GM12878 (cell line): Measurements from ENCODE around the gene FIZ1. TPM values are rescaled to one million over a fixed set of nuclear protein-coding genes. Genes with fewer than 3 reads are reported as not detected.

Experiments used
- ATAC-seq: fragments of 200-7000 bp; cut with Tn5 transposase; 3 replicates; pipeline ENCODE4 v1.9.1; 2020; ENCODE audit warnings: mild to moderate bottlenecking, moderate library complexity
- BruUV-seq: library from RNA; stranded (reverse); fragments of 400-500 nt; replicated peaks from 2 replicates; lab custom pipeline; 2021; lab: Mats Ljungman, UMichigan
- CTCF ChIA-PET: fragments of 300-600 bp; sonication (Branson Sonifier 250); formaldehyde crosslinking; extraction: SDS; loops from one replicate; lab custom pipeline; 2021; ENCODE audit warnings: inconsistent platforms; lab: Yijun Ruan, JAX
- POLR2A ChIA-PET: fragments of 350-600 bp; formaldehyde crosslinking; extraction: SDS; loops from one replicate; lab custom pipeline; 2021; ENCODE audit warnings: inconsistent platforms; lab: Charles Lee
- RAD21 ChIA-PET: fragments of 300-600 bp; sonication (Branson Sonifier 250); formaldehyde crosslinking; loops from one replicate; lab custom pipeline; 2023; ENCODE audit warnings: antibody characterized with exemption; ENCODE audit not compliant: unreplicated experiment; lab: Charles Lee
- SMC1A ChIA-PET: fragments of 300-600 bp; sonication (Branson Sonifier 250); formaldehyde crosslinking; loops from one replicate; lab custom pipeline; 2023; ENCODE audit not compliant: unreplicated experiment, uncharacterized antibody; lab: Charles Lee
- DNase-seq: peaks from one replicate; pipeline ENCODE4 v3.0.0-alpha.2; 2011; ENCODE audit warnings: low read depth, low spot score
- FAIRE-seq: peaks from 3 replicates; lab custom pipeline; 2011; peaks lifted over from hg19 to GRCh38; lab: Jason Lieb, UNC
- H2AFZ ChIP-seq: 2 replicates; pipeline ENCODE4 v1.6.0; 2011; ENCODE audit warnings: low read depth, low read length, control low read depth; ENCODE audit not compliant: control insufficient read depth
- H3K27ac ChIP-seq: 2 replicates; pipeline ENCODE4 v1.5.1; 2011; ENCODE audit warnings: control low read depth; ENCODE audit not compliant: control insufficient read depth, insufficient read depth
- H3K27me3 ChIP-seq, 2 experiments: replicated peaks in 1 of 2; 2 replicates each; pipeline versions ENCODE4 v1.6.0 to v1.6.1; 2011; ENCODE audit warnings: low read length in 1 of 2; ENCODE audit not compliant: control insufficient read depth in 2 of 2, insufficient read depth in 2 of 2
- H3K36me3 ChIP-seq, 2 experiments: 2 replicates each; pipeline ENCODE4 v1.5.1; 2011; ENCODE audit warnings: low read length in 1 of 2; ENCODE audit not compliant: control insufficient read depth in 2 of 2, insufficient read depth in 2 of 2
- H3K4me1 ChIP-seq: 2 replicates; pipeline ENCODE4 v1.6.1; 2011; ENCODE audit warnings: mild to moderate bottlenecking, low read length, moderate library complexity, mixed read lengths; ENCODE audit not compliant: control insufficient read depth, insufficient read depth
- H3K4me2 ChIP-seq: 2 replicates; pipeline ENCODE4 v1.6.0; 2011; ENCODE audit warnings: control low read depth; ENCODE audit not compliant: control insufficient read depth, insufficient read depth
- H3K4me3 ChIP-seq: fragments of 200-600 bp; sonication (generic); 2 replicates; pipeline ENCODE4 v1.5.1; 2016
- H3K79me2 ChIP-seq: 2 replicates; pipeline ENCODE4 v1.6.0; 2011; ENCODE audit warnings: low read length; ENCODE audit not compliant: control insufficient read depth, insufficient read depth
- H3K9ac ChIP-seq: 2 replicates; pipeline ENCODE4 v1.8.0; 2011; ENCODE audit warnings: low read length, control low read depth, mixed read lengths; ENCODE audit not compliant: control insufficient read depth, insufficient read depth
- H3K9me3 ChIP-seq: replicated peaks from 3 replicates; pipeline ENCODE4 v1.5.1; 2011; ENCODE audit warnings: mild to moderate bottlenecking, low read length; ENCODE audit not compliant: control insufficient read depth, insufficient read depth
- H4K20me1 ChIP-seq: 2 replicates; pipeline ENCODE4 v1.6.0; 2011; ENCODE audit not compliant: control insufficient read depth, insufficient read depth
- BHLHE40 ChIP-seq, 2 experiments: fragments of 450-650 bp in 1 of 2; IDR thresholded peaks; 2 replicates each; pipeline ENCODE4 v1.6.1; 2011 to 2017; ENCODE audit warnings: low read depth in 2 of 2, borderline replicate concordance in 1 of 2, improper control_type of control experiment in 1 of 2, low read length in 1 of 2, mild to moderate bottlenecking in 1 of 2
- DPF2 ChIP-seq: fragments of 450-650 bp; IDR thresholded peaks from 2 replicates; pipeline ENCODE4 v1.6.1; 2017; ENCODE audit warnings: mild to moderate bottlenecking
- GABPA ChIP-seq: IDR thresholded peaks from 2 replicates; pipeline ENCODE4 v1.6.1; 2014; ENCODE audit warnings: antibody characterized with exemption, low read depth, mild to moderate bottlenecking, inconsistent platforms
- GATAD2B ChIP-seq: fragments of 450-650 bp; conservative IDR thresholded peaks from 2 replicates; pipeline ENCODE4 v1.6.1; 2017; ENCODE audit warnings: low read depth, mild to moderate bottlenecking, moderate library complexity
- IKZF2 ChIP-seq, 2 experiments: fragments of 450-650 bp; IDR thresholded peaks; 2 replicates each; pipeline ENCODE4 v1.6.1; 2017; ENCODE audit warnings: mild to moderate bottlenecking in 2 of 2, moderate library complexity in 2 of 2
- JUND ChIP-seq: IDR thresholded peaks from 2 replicates; pipeline ENCODE4 v1.6.1; 2012; ENCODE audit warnings: low read depth, mild to moderate bottlenecking, low read length, improper control_type of control experiment, moderate library complexity
- MTA3 ChIP-seq: IDR thresholded peaks from 2 replicates; pipeline ENCODE4 v1.6.1; 2012; ENCODE audit warnings: low read length, inconsistent platforms, borderline replicate concordance
- MXI1 ChIP-seq: fragments of 150-350 bp; IDR thresholded peaks from 2 replicates; pipeline ENCODE4 v1.6.1; 2011; ENCODE audit warnings: low read depth, mild to moderate bottlenecking, inconsistent platforms, low read length, improper control_type of control experiment
- NR2C1 ChIP-seq: fragments of 450-650 bp; IDR thresholded peaks from 2 replicates; pipeline ENCODE4 v1.6.1; 2017; ENCODE audit warnings: antibody characterized with exemption, mild to moderate bottlenecking, moderate library complexity
- SRF ChIP-seq, 2 experiments: IDR thresholded peaks; 2 replicates each; pipeline ENCODE4 v1.6.1; 2011; ENCODE audit warnings: low read depth in 2 of 2, low read length in 2 of 2, mild to moderate bottlenecking in 1 of 2, moderate library complexity in 1 of 2
- WGBS: methylation state at CpG from one replicate; pipeline ENCODE4 v1.1.6; 2016; ENCODE audit warnings: low lambda C conversion rate; ENCODE audit not compliant: insufficient replicate concordance, insufficient coverage; ENCODE audit errors: missing lambda C conversion rate; 5-methylcytosine and 5-hydroxymethylcytosine counted together
- in situ Hi-C: fragments of 300-500 bp; cut with MboI; formaldehyde crosslinking; loops from 9 replicates; pipeline ENCODE4 v1.14.3; 2018; ENCODE audit warnings: mixed read lengths
- intact Hi-C: fragments of 100-400 bp; cut with micrococcal nuclease; formaldehyde crosslinking; loops from one replicate; pipeline ENCODE4 v1.14.2; 2022; ENCODE audit not compliant: unreplicated experiment
- polyA plus RNA-seq, 11 experiments: library from polyadenylated mRNA; depleted of rRNA in 4 of 11; unstranded in 6 of 11; stranded (reverse) in 5 of 11; fragments of >200 nt; fragmentation: Nextera tagmentation in 4 of 11; fragmentation: Illumina TruSeq in 1 of 11; extraction: Ambion mirVana in 4 of 11; extraction: Trizol in 1 of 11; gene quantifications; 1 replicate in 1 of 11; 2 replicates in 10 of 11; pipeline versions ENCODE4 v1.2.1 to v1.2.3, GENCODE V29; 2011 to 2016; ENCODE audit warnings: inconsistent platforms in 2 of 11, missing spikeins in 2 of 11, low read depth in 1 of 11
- total RNA-seq, 4 experiments: library from RNA; depleted of rRNA in 3 of 4; stranded (reverse); fragments of >200 nt in 3 of 4; fragmentation: Illumina TruSeq in 1 of 4; extraction: Trizol in 1 of 4; gene quantifications; 2 replicates each; pipeline versions ENCODE4 v1.2.1 to v1.2.3, GENCODE V29; 2013 to 2021
- TF ChIP-seq, protein P1 (sequence below): IDR thresholded peaks from 2 replicates; pipeline ENCODE4 v1.6.1; 2012; ENCODE audit warnings: mild to moderate bottlenecking, low read depth, low read length
- TF ChIP-seq, protein P2 (sequence below): fragments of 450-650 bp; IDR thresholded peaks from 2 replicates; pipeline ENCODE4 v1.6.1; 2016; ENCODE audit warnings: mild to moderate bottlenecking
- TF ChIP-seq, protein P3 (sequence below): fragments of 450-650 bp; IDR thresholded peaks from 2 replicates; pipeline ENCODE4 v1.6.1; 2017; ENCODE audit warnings: mild to moderate bottlenecking, moderate library complexity

FIZ1 gene
- total and polyA plus RNA-seq, 10 of the 15 experiments (the other 5 are each of a cell fraction or from before 2014, with no cell fraction given) = 0.60 to 16.8 (median 4.2) TPM

DNA sequence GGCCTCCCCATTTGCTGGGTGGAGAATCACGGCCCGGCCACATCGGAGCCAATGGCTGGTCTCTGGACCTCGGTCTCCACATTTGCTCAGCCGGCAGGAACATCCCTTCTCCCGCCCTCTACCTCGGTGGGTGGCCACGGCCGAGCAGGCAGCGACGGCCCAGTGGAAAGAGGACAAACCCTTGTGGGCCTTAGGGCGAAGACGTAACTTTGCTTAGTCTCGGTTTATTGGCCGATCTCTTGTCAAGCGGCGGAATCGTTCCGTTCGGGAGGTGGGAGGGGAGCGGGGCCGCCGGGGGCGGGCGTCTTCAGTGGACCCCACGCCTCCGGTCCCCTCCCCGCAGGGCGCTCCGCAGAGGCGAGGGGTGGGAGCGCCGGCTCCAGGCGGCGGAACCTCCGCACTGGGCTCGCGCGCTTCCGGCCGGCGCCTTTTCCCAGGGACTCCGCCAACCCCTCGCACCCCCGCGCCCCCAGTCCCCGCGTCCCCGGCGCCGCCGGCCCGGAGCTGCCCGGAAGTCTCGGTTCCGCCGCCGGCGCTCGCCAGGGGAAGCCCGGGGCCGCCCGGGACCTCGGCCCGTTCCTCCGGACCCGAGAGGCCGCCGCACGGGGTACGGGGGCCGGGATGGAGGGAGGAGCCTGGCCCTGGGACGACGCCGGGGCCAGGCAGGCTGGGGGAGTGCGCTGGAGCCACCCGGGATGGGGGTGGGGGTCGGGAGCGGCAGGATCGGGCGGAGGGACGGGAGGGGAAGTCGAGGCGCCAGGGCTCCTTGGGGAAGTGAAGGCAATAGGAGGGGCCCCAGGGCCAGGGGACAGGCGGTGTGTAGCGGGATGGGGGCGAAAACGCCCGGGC, 41.5 kb upstream of the FIZ1 start, which contains the start of gene ZNF580:
ZNF580 (plus strand) TSS at position 426 of the 849 bp plus-strand sequence. CDS start 1,507 bp downstream, outside the sequence.
- ChIA-PET SMC1A (no interaction called here), RAD21 (no interaction called here), POLR2A (interaction anchor here (0.6 to 2.1 kb wide), 4 partner anchors 9 to 1314 kb away, joined by 3 to 6 read pairs (median 5); no protein-coding TSS in a partner anchor), CTCF (no interaction called here)
- Histone ChIP-seq H3K4me3 (peak within 1 kb of the TSS; percentile 95), H3K79me2 (peaks cover 68% of the 10 kb centered on the region), H3K9me3 (no peaks in the 10 kb centered on the region), H3K4me2 (peak within 1 kb of the TSS; percentile 97), H3K27me3 (no peaks in the 10 kb centered on the region), H3K36me3 (0 out of 4 replicates have a peak, but pooled peaks cover 0 to 2% of the 10 kb centered on the region in 2 experiments), H4K20me1 (no peaks in the 10 kb centered on the region), H3K4me1 (peaks cover 43% of the 10 kb centered on the region), H2AFZ (peak within 1 kb of the TSS; percentile 39; the same call in 1 of the 2 replicates), H3K9ac (peak within 1 kb of the TSS; percentile 86), H3K27ac (peak within 1 kb of the TSS; percentile 64)
- WGBS = under 1% methylated on average over 64 of the region's 89 CpGs
- ATAC-seq (peak; percentile 48), DNase-seq (no peak), FAIRE-seq (no peak)
- in situ Hi-C loops (no loop called here), intact Hi-C loops (loop anchor here (5.0 kb wide), 2 partner anchors 36 to 38 kb away; partner anchors contain the start of genes EPN1 and ZNF524)
- BruUV-seq = no TSS peak
- TF ChIP-seq IKZF2 (IDR thresholded peaks at IDR 0.05) (0 out of 4 replicates have a peak, but pooled peaks of 1 of the 2 experiments have one; percentile 30), MXI1 (no peak), DPF2 (0 out of 2 replicates have a peak, but pooled peaks have one; percentile 15), SRF (IDR thresholded peaks at IDR 0.05; ENCODE audit: low read depth in 2 of 2, low read length in 2 of 2) (peak in 1 of 2 experiments; percentile 69; a peak in 1 of 4 replicates), NR2C1 (peak; percentile 43; the same call in 1 of the 2 replicates), JUND (no peak), GABPA (peak; percentile 60; the same call in 1 of the 2 replicates), GATAD2B (no peak; the same call in 1 of the 2 replicates), BHLHE40 (IDR thresholded peaks at IDR 0.05; ENCODE audit: borderline replicate concordance in 1 of 2, low read depth in 2 of 2, low read length in 1 of 2) (peak in 1 of 2 experiments; percentile 56; a peak in 1 of 4 replicates), MTA3 (no peak)
- TF ChIP-seq, protein P1, sequence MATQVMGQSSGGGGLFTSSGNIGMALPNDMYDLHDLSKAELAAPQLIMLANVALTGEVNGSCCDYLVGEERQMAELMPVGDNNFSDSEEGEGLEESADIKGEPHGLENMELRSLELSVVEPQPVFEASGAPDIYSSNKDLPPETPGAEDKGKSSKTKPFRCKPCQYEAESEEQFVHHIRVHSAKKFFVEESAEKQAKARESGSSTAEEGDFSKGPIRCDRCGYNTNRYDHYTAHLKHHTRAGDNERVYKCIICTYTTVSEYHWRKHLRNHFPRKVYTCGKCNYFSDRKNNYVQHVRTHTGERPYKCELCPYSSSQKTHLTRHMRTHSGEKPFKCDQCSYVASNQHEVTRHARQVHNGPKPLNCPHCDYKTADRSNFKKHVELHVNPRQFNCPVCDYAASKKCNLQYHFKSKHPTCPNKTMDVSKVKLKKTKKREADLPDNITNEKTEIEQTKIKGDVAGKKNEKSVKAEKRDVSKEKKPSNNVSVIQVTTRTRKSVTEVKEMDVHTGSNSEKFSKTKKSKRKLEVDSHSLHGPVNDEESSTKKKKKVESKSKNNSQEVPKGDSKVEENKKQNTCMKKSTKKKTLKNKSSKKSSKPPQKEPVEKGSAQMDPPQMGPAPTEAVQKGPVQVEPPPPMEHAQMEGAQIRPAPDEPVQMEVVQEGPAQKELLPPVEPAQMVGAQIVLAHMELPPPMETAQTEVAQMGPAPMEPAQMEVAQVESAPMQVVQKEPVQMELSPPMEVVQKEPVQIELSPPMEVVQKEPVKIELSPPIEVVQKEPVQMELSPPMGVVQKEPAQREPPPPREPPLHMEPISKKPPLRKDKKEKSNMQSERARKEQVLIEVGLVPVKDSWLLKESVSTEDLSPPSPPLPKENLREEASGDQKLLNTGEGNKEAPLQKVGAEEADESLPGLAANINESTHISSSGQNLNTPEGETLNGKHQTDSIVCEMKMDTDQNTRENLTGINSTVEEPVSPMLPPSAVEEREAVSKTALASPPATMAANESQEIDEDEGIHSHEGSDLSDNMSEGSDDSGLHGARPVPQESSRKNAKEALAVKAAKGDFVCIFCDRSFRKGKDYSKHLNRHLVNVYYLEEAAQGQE = no peak
- TF ChIP-seq, protein P2, sequence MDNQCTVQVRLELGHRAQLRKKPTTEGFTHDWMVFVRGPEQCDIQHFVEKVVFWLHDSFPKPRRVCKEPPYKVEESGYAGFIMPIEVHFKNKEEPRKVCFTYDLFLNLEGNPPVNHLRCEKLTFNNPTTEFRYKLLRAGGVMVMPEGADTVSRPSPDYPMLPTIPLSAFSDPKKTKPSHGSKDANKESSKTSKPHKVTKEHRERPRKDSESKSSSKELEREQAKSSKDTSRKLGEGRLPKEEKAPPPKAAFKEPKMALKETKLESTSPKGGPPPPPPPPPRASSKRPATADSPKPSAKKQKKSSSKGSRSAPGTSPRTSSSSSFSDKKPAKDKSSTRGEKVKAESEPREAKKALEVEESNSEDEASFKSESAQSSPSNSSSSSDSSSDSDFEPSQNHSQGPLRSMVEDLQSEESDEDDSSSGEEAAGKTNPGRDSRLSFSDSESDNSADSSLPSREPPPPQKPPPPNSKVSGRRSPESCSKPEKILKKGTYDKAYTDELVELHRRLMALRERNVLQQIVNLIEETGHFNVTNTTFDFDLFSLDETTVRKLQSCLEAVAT = no peak
- TF ChIP-seq, protein P3, sequence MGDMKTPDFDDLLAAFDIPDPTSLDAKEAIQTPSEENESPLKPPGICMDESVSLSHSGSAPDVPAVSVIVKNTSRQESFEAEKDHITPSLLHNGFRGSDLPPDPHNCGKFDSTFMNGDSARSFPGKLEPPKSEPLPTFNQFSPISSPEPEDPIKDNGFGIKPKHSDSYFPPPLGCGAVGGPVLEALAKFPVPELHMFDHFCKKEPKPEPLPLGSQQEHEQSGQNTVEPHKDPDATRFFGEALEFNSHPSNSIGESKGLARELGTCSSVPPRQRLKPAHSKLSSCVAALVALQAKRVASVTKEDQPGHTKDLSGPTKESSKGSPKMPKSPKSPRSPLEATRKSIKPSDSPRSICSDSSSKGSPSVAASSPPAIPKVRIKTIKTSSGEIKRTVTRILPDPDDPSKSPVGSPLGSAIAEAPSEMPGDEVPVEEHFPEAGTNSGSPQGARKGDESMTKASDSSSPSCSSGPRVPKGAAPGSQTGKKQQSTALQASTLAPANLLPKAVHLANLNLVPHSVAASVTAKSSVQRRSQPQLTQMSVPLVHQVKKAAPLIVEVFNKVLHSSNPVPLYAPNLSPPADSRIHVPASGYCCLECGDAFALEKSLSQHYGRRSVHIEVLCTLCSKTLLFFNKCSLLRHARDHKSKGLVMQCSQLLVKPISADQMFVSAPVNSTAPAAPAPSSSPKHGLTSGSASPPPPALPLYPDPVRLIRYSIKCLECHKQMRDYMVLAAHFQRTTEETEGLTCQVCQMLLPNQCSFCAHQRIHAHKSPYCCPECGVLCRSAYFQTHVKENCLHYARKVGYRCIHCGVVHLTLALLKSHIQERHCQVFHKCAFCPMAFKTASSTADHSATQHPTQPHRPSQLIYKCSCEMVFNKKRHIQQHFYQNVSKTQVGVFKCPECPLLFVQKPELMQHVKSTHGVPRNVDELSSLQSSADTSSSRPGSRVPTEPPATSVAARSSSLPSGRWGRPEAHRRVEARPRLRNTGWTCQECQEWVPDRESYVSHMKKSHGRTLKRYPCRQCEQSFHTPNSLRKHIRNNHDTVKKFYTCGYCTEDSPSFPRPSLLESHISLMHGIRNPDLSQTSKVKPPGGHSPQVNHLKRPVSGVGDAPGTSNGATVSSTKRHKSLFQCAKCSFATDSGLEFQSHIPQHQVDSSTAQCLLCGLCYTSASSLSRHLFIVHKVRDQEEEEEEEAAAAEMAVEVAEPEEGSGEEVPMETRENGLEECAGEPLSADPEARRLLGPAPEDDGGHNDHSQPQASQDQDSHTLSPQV = no peak
